H1 (cell line): ENCODE data around the gene DCDC2. TPM values are rescaled to one million over a fixed set of nuclear protein-coding genes. Genes with fewer than 3 reads are reported as not detected.

Experiments used
- GTF2F1 ChIP-seq: IDR thresholded peaks from 2 replicates; pipeline ENCODE4 v1.6.1; 2012; ENCODE audit warnings: low read depth, low read length, improper control_type of control experiment, borderline replicate concordance
- JUND ChIP-seq: IDR thresholded peaks from 2 replicates; pipeline ENCODE4 v1.6.1; 2011; ENCODE audit warnings: mild to moderate bottlenecking, improper control_type of control experiment, low read length
- KDM4A ChIP-seq: IDR thresholded peaks from one replicate; pipeline ENCODE4 v1.7.1; 2012; ENCODE audit warnings: low read depth, mild to moderate bottlenecking, moderate library complexity, low read length, inconsistent platforms; ENCODE audit not compliant: severe bottlenecking
- MAFK ChIP-seq: IDR thresholded peaks from 2 replicates; pipeline ENCODE4 v1.6.1; 2012; ENCODE audit warnings: low read depth, mild to moderate bottlenecking, improper control_type of control experiment, low read length
- RBBP5 ChIP-seq: IDR thresholded peaks from 2 replicates; pipeline ENCODE4 v1.7.1; 2012; ENCODE audit warnings: low read depth, mild to moderate bottlenecking, inconsistent platforms, low read length, moderate library complexity, borderline replicate concordance
- SP2 ChIP-seq: IDR thresholded peaks from 2 replicates; pipeline ENCODE4 v1.6.1; 2012; ENCODE audit warnings: mild to moderate bottlenecking, low read length, inconsistent platforms
- SP4 ChIP-seq: IDR thresholded peaks from 2 replicates; pipeline ENCODE4 v1.6.1; 2012; ENCODE audit warnings: low read length, inconsistent platforms
- ZNF274 ChIP-seq: IDR thresholded peaks from 2 replicates; pipeline ENCODE4 v1.7.0; 2012; ENCODE audit warnings: low read length, borderline replicate concordance; ENCODE audit errors: extremely low read depth
- polyA plus RNA-seq, 7 experiments: library from polyadenylated mRNA; depleted of rRNA in 3 of 7; stranded (reverse) in 5 of 7; unstranded in 2 of 7; fragments of >200 nt in 5 of 7; fragments of 200-250 nt in 2 of 7; gene quantifications; 1 replicate in 5 of 7; 2 replicates in 1 of 7; 4 replicates in 1 of 7; pipeline versions ENCODE4 v1.2.1 to v1.2.3, GENCODE V29; 2011 to 2013; ENCODE audit warnings: missing spikeins in 2 of 7, mixed read lengths in 2 of 7
- total RNA-seq: library from RNA; stranded (reverse); fragmentation: NEBNext Ultra II Directional; extraction: Animal tissue kit (Norgen Biotek cat#: 25700); gene quantifications from 2 replicates; pipeline ENCODE4 v1.2.1, GENCODE V29; 2021
- TF ChIP-seq, protein P1 (sequence below): fragments of 300-600 bp; sonication (generic); IDR thresholded peaks from 2 replicates; pipeline ENCODE4 v1.7.1; 2012; ENCODE audit warnings: low read length, moderate library complexity, mild to moderate bottlenecking, inconsistent platforms; ENCODE audit not compliant: insufficient replicate concordance
- TF ChIP-seq, protein P2 (sequence below): IDR thresholded peaks from 2 replicates; pipeline ENCODE4 v1.6.1; 2012; ENCODE audit warnings: low read length, inconsistent platforms

Gene DCDC2
- total and polyA plus RNA-seq, 2 of the 8 experiments (the other 6 are each of a cell fraction or from before 2014, with no cell fraction given) = 0.03 to 0.15 TPM

DNA sequence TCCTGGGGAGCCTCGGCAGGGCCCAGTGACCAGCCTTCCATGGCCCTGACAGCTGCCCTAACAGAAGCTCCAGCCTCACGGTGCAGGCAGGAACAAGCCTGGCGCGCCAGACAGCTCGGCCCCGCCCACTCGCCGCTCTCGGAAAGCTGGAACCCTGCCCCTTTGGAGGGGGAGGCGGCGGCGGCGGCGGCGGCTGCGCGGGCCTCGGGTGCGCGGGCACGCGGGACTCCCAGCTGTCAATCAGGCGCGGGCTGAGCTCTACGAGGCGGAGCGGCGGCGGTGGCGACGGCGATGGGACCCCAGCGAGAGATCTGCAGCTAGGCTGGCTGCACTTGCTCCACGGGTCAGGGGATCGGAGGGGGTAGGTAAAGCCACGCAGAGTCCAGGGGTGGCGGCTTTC, 231.9 kb downstream of the DCDC2 start, which contains the start of gene NRSN1 (continued):
- TF ChIP-seq, protein P1, sequence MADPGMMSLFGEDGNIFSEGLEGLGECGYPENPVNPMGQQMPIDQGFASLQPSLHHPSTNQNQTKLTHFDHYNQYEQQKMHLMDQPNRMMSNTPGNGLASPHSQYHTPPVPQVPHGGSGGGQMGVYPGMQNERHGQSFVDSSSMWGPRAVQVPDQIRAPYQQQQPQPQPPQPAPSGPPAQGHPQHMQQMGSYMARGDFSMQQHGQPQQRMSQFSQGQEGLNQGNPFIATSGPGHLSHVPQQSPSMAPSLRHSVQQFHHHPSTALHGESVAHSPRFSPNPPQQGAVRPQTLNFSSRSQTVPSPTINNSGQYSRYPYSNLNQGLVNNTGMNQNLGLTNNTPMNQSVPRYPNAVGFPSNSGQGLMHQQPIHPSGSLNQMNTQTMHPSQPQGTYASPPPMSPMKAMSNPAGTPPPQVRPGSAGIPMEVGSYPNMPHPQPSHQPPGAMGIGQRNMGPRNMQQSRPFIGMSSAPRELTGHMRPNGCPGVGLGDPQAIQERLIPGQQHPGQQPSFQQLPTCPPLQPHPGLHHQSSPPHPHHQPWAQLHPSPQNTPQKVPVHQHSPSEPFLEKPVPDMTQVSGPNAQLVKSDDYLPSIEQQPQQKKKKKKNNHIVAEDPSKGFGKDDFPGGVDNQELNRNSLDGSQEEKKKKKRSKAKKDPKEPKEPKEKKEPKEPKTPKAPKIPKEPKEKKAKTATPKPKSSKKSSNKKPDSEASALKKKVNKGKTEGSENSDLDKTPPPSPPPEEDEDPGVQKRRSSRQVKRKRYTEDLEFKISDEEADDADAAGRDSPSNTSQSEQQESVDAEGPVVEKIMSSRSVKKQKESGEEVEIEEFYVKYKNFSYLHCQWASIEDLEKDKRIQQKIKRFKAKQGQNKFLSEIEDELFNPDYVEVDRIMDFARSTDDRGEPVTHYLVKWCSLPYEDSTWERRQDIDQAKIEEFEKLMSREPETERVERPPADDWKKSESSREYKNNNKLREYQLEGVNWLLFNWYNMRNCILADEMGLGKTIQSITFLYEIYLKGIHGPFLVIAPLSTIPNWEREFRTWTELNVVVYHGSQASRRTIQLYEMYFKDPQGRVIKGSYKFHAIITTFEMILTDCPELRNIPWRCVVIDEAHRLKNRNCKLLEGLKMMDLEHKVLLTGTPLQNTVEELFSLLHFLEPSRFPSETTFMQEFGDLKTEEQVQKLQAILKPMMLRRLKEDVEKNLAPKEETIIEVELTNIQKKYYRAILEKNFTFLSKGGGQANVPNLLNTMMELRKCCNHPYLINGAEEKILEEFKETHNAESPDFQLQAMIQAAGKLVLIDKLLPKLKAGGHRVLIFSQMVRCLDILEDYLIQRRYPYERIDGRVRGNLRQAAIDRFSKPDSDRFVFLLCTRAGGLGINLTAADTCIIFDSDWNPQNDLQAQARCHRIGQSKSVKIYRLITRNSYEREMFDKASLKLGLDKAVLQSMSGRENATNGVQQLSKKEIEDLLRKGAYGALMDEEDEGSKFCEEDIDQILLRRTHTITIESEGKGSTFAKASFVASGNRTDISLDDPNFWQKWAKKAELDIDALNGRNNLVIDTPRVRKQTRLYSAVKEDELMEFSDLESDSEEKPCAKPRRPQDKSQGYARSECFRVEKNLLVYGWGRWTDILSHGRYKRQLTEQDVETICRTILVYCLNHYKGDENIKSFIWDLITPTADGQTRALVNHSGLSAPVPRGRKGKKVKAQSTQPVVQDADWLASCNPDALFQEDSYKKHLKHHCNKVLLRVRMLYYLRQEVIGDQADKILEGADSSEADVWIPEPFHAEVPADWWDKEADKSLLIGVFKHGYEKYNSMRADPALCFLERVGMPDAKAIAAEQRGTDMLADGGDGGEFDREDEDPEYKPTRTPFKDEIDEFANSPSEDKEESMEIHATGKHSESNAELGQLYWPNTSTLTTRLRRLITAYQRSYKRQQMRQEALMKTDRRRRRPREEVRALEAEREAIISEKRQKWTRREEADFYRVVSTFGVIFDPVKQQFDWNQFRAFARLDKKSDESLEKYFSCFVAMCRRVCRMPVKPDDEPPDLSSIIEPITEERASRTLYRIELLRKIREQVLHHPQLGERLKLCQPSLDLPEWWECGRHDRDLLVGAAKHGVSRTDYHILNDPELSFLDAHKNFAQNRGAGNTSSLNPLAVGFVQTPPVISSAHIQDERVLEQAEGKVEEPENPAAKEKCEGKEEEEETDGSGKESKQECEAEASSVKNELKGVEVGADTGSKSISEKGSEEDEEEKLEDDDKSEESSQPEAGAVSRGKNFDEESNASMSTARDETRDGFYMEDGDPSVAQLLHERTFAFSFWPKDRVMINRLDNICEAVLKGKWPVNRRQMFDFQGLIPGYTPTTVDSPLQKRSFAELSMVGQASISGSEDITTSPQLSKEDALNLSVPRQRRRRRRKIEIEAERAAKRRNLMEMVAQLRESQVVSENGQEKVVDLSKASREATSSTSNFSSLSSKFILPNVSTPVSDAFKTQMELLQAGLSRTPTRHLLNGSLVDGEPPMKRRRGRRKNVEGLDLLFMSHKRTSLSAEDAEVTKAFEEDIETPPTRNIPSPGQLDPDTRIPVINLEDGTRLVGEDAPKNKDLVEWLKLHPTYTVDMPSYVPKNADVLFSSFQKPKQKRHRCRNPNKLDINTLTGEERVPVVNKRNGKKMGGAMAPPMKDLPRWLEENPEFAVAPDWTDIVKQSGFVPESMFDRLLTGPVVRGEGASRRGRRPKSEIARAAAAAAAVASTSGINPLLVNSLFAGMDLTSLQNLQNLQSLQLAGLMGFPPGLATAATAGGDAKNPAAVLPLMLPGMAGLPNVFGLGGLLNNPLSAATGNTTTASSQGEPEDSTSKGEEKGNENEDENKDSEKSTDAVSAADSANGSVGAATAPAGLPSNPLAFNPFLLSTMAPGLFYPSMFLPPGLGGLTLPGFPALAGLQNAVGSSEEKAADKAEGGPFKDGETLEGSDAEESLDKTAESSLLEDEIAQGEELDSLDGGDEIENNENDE = no peak
- TF ChIP-seq KDM4A (peak; percentile 76), SP4 (no peak), SP2 (no peak), RBBP5 (no peak), JUND (no peak), GTF2F1 (no peak), ZNF274 (no peak), MAFK (no peak)
- TF ChIP-seq, protein P2, sequence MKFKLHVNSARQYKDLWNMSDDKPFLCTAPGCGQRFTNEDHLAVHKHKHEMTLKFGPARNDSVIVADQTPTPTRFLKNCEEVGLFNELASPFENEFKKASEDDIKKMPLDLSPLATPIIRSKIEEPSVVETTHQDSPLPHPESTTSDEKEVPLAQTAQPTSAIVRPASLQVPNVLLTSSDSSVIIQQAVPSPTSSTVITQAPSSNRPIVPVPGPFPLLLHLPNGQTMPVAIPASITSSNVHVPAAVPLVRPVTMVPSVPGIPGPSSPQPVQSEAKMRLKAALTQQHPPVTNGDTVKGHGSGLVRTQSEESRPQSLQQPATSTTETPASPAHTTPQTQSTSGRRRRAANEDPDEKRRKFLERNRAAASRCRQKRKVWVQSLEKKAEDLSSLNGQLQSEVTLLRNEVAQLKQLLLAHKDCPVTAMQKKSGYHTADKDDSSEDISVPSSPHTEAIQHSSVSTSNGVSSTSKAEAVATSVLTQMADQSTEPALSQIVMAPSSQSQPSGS = no peak
